Aorta (tissue), 5 donors: ENCODE data around the gene SKIL. TPM values are rescaled to one million over a fixed set of nuclear protein-coding genes. Genes with fewer than 3 reads are reported as not detected.

Experiments used
- ATAC-seq: fragments of 200-7000 bp; cut with Tn5 transposase; one replicate; pipeline ENCODE4 v1.9.1; 2022; ENCODE audit warnings: moderate library complexity; ENCODE audit not compliant: low FRiP score
- DNase-seq, 2 donors: peaks; one replicate each; pipeline ENCODE4 v3.0.0-alpha.2; 2020
- H3K27ac ChIP-seq, 2 donors: one replicate each; pipeline ENCODE4 v1.5.1; 2013; ENCODE audit warnings: low read length in 2 of 2, mild to moderate bottlenecking in 2 of 2, moderate library complexity in 2 of 2, control low read depth in 1 of 2, inconsistent platforms in 1 of 2, low read depth in 1 of 2
- H3K27me3 ChIP-seq, 2 donors: one replicate each; pipeline ENCODE4 v1.6.1; 2013; ENCODE audit warnings: control low read depth in 1 of 2, low read length in 1 of 2, mild to moderate bottlenecking in 1 of 2, moderate library complexity in 1 of 2; ENCODE audit not compliant: insufficient read depth in 2 of 2, control insufficient read depth in 1 of 2
- H3K36me3 ChIP-seq, 2 donors: one replicate each; pipeline ENCODE4 v1.6.1; 2013; ENCODE audit warnings: control low read depth in 1 of 2, low read length in 1 of 2, mild to moderate bottlenecking in 1 of 2; ENCODE audit not compliant: insufficient read depth in 2 of 2, control insufficient read depth in 1 of 2
- H3K4me1 ChIP-seq, 2 donors: one replicate each; pipeline ENCODE4 v1.6.1; 2013; ENCODE audit warnings: low read length in 2 of 2, control low read depth in 1 of 2, mild to moderate bottlenecking in 1 of 2, moderate library complexity in 1 of 2; ENCODE audit not compliant: insufficient read depth in 2 of 2, control insufficient read depth in 1 of 2
- H3K4me3 ChIP-seq, 2 donors: one replicate each; pipeline ENCODE4 v1.5.1; 2013; ENCODE audit warnings: low read length in 2 of 2, control low read depth in 1 of 2, mild to moderate bottlenecking in 1 of 2
- H3K9me3 ChIP-seq: one replicate; pipeline ENCODE4 v1.6.1; 2013; ENCODE audit warnings: mild to moderate bottlenecking, low read length; ENCODE audit not compliant: control insufficient read depth
- WGBS, 2 donors: extraction: QIAGEN DNeasy Blood & Tissue Kit; methylation state at CpG; one replicate each; pipeline ENCODE4 v1.1.7; 2013; 5-methylcytosine and 5-hydroxymethylcytosine counted together
- intact Hi-C, 2 donors: fragments of 100-400 bp; cut with DNase I; formaldehyde crosslinking; loops; one replicate each; pipeline versions ENCODE4 v1.14.2 to v1.15.0; 2022
- polyA plus RNA-seq, 2 donors: library from polyadenylated mRNA; stranded (reverse); fragments of 200-250 nt; gene quantifications; one replicate each; pipeline ENCODE4 v1.2.3, GENCODE V29; 2013
- total RNA-seq, 2 donors: library from RNA; stranded (reverse); fragmentation: NEBNext Ultra II Directional; extraction: Animal tissue kit (Norgen Biotek cat#: 25700); gene quantifications; one replicate each; pipeline ENCODE4 v1.2.1, GENCODE V29; 2021
- donor health status: healthy with polysubstance abuse.
- donor health status: Bipolar disorder and iron deficiency.
- donor health status: DM: no; HTN: no; CAD: no.
- donor health status: DM: no; HTN: no; CAD: no.
- donor health status: DM: yes; HTN: yes; CAD: no.

SKIL gene
- total and polyA plus RNA-seq, 4 donors, result 13.6 to 134 (median 57.6) TPM

DNA sequence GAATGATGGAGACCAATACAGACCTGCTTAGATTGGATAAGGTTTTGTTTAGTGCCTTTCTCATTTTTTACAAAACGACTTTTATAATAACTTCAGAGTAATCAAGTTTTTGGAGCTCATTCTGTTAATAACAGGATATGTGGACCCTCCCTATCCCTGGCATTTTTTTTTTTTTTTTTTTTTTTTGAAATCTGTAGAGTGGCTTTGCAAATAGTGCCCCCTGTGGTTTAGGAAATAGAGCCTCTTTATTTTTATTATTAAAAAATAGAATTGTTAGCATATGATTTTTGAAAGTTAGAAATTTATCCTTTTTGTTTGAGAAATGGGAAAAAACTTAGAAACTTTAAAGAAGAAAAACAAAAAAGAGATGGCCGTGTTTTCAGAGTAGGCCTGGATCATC lies 11.4 kb downstream of the SKIL start:
- WGBS, 2 donors, result 82 to 84% methylated on average over 2 of the region's 2 CpGs
- intact Hi-C loops, result no loop called here
- Histone ChIP-seq H3K4me1 (peaks cover 2 to 3% of the 10 kb centered on the region in 2 donors), H3K36me3 (no peaks in the 10 kb centered on the region), H3K27ac (no peak overlapping the region), H3K4me3 (no peak overlapping the region), H3K9me3 (no peaks in the 10 kb centered on the region), H3K27me3 (no peaks in the 10 kb centered on the region)
- no peak for ATAC-seq
- DNase-seq, result no peak

- peaks cover 2 to 5% of the 10 kb centered on the region in 2 donors for H3K4me1 ChIP-seq
- H3K36me3 ChIP-seq, result no peaks in the 10 kb centered on the region
- no peaks in the 10 kb centered on the region for H3K27me3 ChIP-seq
- no peak overlapping the region for H3K27ac ChIP-seq
- intact Hi-C loops, result no loop called here
- no peak for DNase-seq
- ATAC-seq, result no peak
- H3K9me3 ChIP-seq, result no peaks in the 10 kb centered on the region
- H3K4me3 ChIP-seq, result no peak overlapping the region
- WGBS, 2 donors, result 10 to 24% methylated on average over 2 of the region's 2 CpGs
Observed at GRCh38 chr3:170372190-170372879, 14.8 kb downstream of the SKIL start.

DNA sequence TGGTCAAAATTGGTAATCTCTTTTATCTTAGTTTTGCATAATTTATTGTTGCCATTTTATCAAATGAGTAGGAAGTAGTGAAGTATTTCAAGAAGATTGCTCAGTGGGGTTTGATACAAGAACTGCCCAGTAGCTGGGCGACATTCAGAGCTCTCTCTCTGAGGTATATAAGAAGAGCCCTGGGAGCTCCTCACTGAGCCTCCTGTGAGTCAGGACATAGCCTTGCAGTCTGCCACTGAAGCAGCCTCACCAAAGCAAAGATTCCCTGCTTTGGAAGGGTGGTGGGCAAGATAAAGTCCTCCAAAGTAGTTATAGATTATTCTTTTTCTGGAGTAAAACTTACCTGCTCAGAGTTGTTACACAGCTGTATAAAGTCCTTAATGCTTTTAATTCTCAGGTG lies 26.1 kb downstream of the SKIL start:
- H3K27me3 ChIP-seq, result no peaks in the 10 kb centered on the region
- no peak overlapping the region for H3K4me3 ChIP-seq
- DNase-seq (no peak), ATAC-seq (no peak)
- 70 to 72% methylated on average over 1 of the region's 1 CpG for WGBS, 2 donors
- H3K27ac ChIP-seq, result no peak overlapping the region
- H3K9me3 ChIP-seq, result no peaks in the 10 kb centered on the region
- no peaks in the 10 kb centered on the region for H3K4me1 ChIP-seq
- intact Hi-C loops, result no loop called here
- H3K36me3 ChIP-seq, result peaks cover 0 to 5% of the 10 kb centered on the region in 2 donors

- intact Hi-C loops, result no loop called here
- Histone ChIP-seq H3K27ac (no peak overlapping the region), H3K27me3 (no peaks in the 10 kb centered on the region), H3K4me3 (no peak overlapping the region), H3K4me1 (no peaks in the 10 kb centered on the region), H3K9me3 (no peaks in the 10 kb centered on the region), H3K36me3 (peaks cover 2 to 5% of the 10 kb centered on the region in 2 donors)
- ATAC-seq, result no peak
- WGBS, 2 donors, result 94 to 95% methylated on average over 3 of the region's 3 CpGs
- no peak for DNase-seq
Observed at GRCh38 chr3:170386468-170386867, 29.0 kb downstream of the SKIL start.

DNA sequence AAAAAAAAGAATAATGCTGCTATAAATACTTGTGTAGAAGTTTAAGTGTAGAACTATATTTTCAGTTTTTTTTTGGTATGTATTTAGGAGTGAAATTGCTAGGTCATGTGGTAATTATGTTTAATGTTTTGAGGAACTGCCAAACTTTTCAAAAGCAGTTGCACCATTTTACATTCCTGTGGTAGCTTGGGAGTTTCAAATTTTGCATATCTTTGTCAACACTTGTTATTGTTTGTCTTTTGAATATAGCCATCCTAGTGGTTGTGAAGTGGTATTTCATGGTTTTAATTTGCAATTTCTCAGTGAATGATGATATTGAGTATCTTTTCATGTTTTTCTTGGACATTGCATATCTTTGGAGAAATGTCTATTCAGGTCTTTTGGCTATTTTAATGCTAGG lies 30.4 kb downstream of the SKIL start:
- Histone ChIP-seq H3K36me3 (peaks cover 2 to 5% of the 10 kb centered on the region in 2 donors), H3K9me3 (no peaks in the 10 kb centered on the region), H3K27me3 (no peaks in the 10 kb centered on the region), H3K4me3 (no peak overlapping the region), H3K27ac (no peak overlapping the region), H3K4me1 (no peaks in the 10 kb centered on the region)
- intact Hi-C loops, result no loop called here
- DNase-seq, result no peak
- no peak for ATAC-seq

- no peaks in the 10 kb centered on the region for H3K4me1 ChIP-seq
- H3K9me3 ChIP-seq, result no peaks in the 10 kb centered on the region
- no peak overlapping the region for H3K27ac ChIP-seq
- H3K4me3 ChIP-seq, result no peak overlapping the region
- ATAC-seq, result no peak
- WGBS, 2 donors, result 91 to 92% methylated on average over 4 of the region's 4 CpGs
- H3K36me3 ChIP-seq, result peaks cover 2 to 5% of the 10 kb centered on the region in 2 donors
- intact Hi-C loops, result no loop called here
- no peak for DNase-seq
- H3K27me3 ChIP-seq, result no peaks in the 10 kb centered on the region
Observed at GRCh38 chr3:170391108-170391507, 33.6 kb downstream of the SKIL start.

DNA sequence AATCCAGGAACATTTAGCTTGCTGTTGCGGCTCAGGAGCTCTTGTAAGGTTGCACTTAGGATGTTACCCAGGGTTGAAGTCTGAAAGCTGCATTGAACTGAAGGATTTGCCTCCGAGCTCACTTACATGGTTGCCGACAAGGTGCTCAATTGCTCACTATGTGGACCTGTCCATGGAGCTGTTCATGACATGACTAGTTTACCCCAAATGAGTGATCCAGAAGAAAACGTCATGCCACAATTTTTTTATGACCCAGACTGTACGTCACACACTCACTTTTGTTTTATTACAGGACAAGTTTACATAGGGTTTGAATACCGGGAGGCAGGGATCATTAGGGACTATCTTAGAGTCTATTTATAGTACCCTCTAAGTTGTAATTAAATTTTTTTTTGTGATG lies 40.2 kb downstream of the SKIL start:
- Histone ChIP-seq H3K27me3 (no peaks in the 10 kb centered on the region), H3K9me3 (no peaks in the 10 kb centered on the region), H3K4me1 (no peaks in the 10 kb centered on the region), H3K36me3 (peaks cover 0 to 2% of the 10 kb centered on the region in 2 donors), H3K27ac (no peak overlapping the region), H3K4me3 (no peak overlapping the region)
- DNase-seq, result no peak
- no peak for ATAC-seq
- WGBS, 2 donors, result 86% methylated on average over 6 of the region's 6 CpGs
- intact Hi-C loops, result no loop called here

- no peaks in the 10 kb centered on the region for H3K9me3 ChIP-seq
- H3K27me3 ChIP-seq, result no peaks in the 10 kb centered on the region
- DNase-seq, result no peak
- no peak for ATAC-seq
- no peaks in the 10 kb centered on the region for H3K4me1 ChIP-seq
- H3K4me3 ChIP-seq, result no peak overlapping the region
- intact Hi-C loops, result no loop called here
- no peaks in the 10 kb centered on the region for H3K36me3 ChIP-seq
- H3K27ac ChIP-seq, result no peak overlapping the region
Observed at GRCh38 chr3:170405101-170405500, 47.6 kb downstream of the SKIL start.

DNA sequence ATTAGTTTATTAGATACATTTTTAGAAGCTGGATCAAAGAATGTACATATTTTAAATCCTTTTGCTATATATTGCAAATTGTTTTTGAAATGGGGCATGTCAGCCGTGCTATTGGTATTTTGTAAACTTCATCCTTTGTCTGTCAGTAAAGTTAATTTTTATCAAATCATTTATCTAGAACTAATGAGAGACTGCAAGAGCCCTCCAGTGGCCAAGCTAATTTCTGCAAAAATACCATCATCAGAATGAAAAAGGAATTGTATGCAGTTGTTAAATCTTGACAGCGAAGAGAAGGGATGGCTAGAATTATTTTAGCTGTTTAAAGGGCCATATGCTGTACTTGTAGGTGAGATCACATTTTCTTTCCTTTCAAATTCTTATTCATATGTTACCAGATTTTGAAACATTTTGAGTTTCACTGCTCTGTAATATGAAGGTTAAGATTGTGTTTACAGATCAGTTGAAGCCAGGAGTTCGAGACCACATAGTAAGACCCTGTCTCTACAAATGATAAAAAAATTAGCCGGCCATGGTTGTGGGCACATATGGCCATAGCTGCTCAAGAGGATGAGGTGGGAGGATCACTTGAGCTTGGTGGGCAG lies 53.0 kb downstream of the SKIL start:
- no peaks in the 10 kb centered on the region for H3K36me3 ChIP-seq
- H3K27me3 ChIP-seq, result no peaks in the 10 kb centered on the region
- 55% methylated on average over 4 of the region's 4 CpGs for WGBS, 2 donors
- no peak overlapping the region for H3K27ac ChIP-seq
- DNase-seq, result no peak
- H3K9me3 ChIP-seq, result no peaks in the 10 kb centered on the region
- intact Hi-C loops, result loop anchor here in 1 of 2 donors (5.0 kb wide), 1 partner anchor 98 kb away; no protein-coding TSS in a partner anchor
- H3K4me3 ChIP-seq, result no peak overlapping the region
- no peaks in the 10 kb centered on the region for H3K4me1 ChIP-seq
- ATAC-seq, result no peak
